Activated T-cell treated with anti-CD3 and anti-CD28 coated beads, Interleukin-2, amount 50 U/mL, for 72 hours (primary cell): ENCODE measurements around the gene EFCAB9. TPM values are rescaled to one million over a fixed set of nuclear protein-coding genes. Genes with fewer than 3 reads are reported as not detected.

Experiments
- ATAC-seq, 2 donors: fragments of 150-1000 bp; cut with Tn5 transposase; replicated peaks in 1 of 2; 2 replicates each; pipeline ENCODE4 v1.10.0; 2021; ENCODE audit warnings: moderate library complexity in 2 of 2, mild to moderate bottlenecking in 1 of 2
- DNase-seq, 2 donors: peaks; one replicate each; pipeline ENCODE4 v3.0.0; 2021 to 2022; ENCODE audit warnings: mixed read lengths in 1 of 2
- H3K27ac Mint-ChIP-seq: one replicate; pipeline ENCODE4 v1.8.0; 2022; ENCODE audit warnings: mild to moderate bottlenecking, moderate library complexity, mixed read lengths
- H3K27me3 Mint-ChIP-seq: one replicate; pipeline ENCODE4 v1.8.0; 2022; ENCODE audit warnings: low read depth, mixed read lengths
- H3K36me3 Mint-ChIP-seq, 2 donors: one replicate each; pipeline ENCODE4 v1.8.0; 2022; ENCODE audit warnings: mixed read lengths in 2 of 2, mild to moderate bottlenecking in 1 of 2; ENCODE audit not compliant: insufficient read depth in 2 of 2
- H3K4me1 Mint-ChIP-seq: one replicate; pipeline ENCODE4 v1.8.0; 2022; ENCODE audit warnings: low read depth, mixed read lengths
- H3K4me3 Mint-ChIP-seq, 2 donors: one replicate each; pipeline ENCODE4 v1.8.0; 2022; ENCODE audit warnings: mild to moderate bottlenecking in 2 of 2, mixed read lengths in 2 of 2, moderate library complexity in 2 of 2
- H3K9me3 Mint-ChIP-seq, 2 donors: one replicate each; pipeline ENCODE4 v1.8.0; 2022; ENCODE audit warnings: mixed read lengths in 2 of 2
- total RNA-seq, 2 donors: library from RNA; stranded (reverse); gene quantifications; one replicate each; pipeline ENCODE4 v1.2.3, GENCODE V29; 2022

Gene EFCAB9
- total RNA-seq, 2 donors from 2014 or later, result not detected

- DNase-seq, result no peak
- H3K36me3 Mint-ChIP-seq, result peaks cover 4 to 9% of the 10 kb centered on the region in 2 donors
- no peak overlapping the region for H3K27ac Mint-ChIP-seq
- H3K9me3 Mint-ChIP-seq, result no peaks in the 10 kb centered on the region
- H3K27me3 Mint-ChIP-seq, result no peaks in the 10 kb centered on the region
- H3K4me3 Mint-ChIP-seq, result no peak overlapping the region
- ATAC-seq, result no peak
- no peaks in the 10 kb centered on the region for H3K4me1 Mint-ChIP-seq
Observed at GRCh38 chr5:172209714-172210113, 15.7 kb downstream of the EFCAB9 start.

GRCh38 chr5:172211676-172212075 lies 17.7 kb downstream of the EFCAB9 start:
- Mint-ChIP-seq H3K36me3 (peaks cover 5 to 11% of the 10 kb centered on the region in 2 donors), H3K27ac (no peak overlapping the region), H3K4me3 (no peak overlapping the region), H3K9me3 (no peaks in the 10 kb centered on the region), H3K27me3 (no peaks in the 10 kb centered on the region), H3K4me1 (no peaks in the 10 kb centered on the region)
- ATAC-seq (no peak), DNase-seq (no peak)

- DNase-seq (no peak), ATAC-seq (no peak)
- no peaks in the 10 kb centered on the region for H3K9me3 Mint-ChIP-seq
- no peaks in the 10 kb centered on the region for H3K4me1 Mint-ChIP-seq
- no peak overlapping the region for H3K4me3 Mint-ChIP-seq
- no peak overlapping the region for H3K27ac Mint-ChIP-seq
- H3K27me3 Mint-ChIP-seq, result no peaks in the 10 kb centered on the region
- H3K36me3 Mint-ChIP-seq, result peaks cover 9 to 16% of the 10 kb centered on the region in 2 donors
Observed at GRCh38 chr5:172213126-172213525, 19.2 kb downstream of the EFCAB9 start.

DNA sequence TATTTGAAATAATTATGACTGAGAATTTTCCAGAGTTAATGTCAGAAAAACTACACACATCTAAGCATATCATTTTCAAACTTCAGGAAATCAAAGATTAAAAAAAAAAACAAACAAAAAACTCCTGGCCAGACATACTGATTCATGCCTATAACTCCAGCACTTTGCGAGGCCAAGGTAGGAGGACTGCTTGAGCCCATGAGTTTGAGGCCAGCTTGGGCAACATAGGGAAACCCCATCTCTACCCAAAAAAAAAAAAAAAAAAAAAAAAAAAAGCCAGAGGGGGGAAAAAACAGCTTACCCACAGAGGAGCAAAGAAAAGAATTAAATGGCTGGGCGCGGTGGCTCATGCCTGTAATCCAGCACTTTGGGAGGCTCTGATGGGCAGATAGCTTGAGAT lies 22.4 kb downstream of the EFCAB9 start:
- peaks cover 0 to 3% of the 10 kb centered on the region in 2 donors for H3K9me3 Mint-ChIP-seq
- DNase-seq, result no peak
- H3K4me1 Mint-ChIP-seq, result no peaks in the 10 kb centered on the region
- H3K36me3 Mint-ChIP-seq, result peaks cover 13 to 34% of the 10 kb centered on the region in 2 donors
- no peaks in the 10 kb centered on the region for H3K27me3 Mint-ChIP-seq
- H3K27ac Mint-ChIP-seq, result no peak overlapping the region
- no peak for ATAC-seq
- H3K4me3 Mint-ChIP-seq, result no peak overlapping the region

DNA sequence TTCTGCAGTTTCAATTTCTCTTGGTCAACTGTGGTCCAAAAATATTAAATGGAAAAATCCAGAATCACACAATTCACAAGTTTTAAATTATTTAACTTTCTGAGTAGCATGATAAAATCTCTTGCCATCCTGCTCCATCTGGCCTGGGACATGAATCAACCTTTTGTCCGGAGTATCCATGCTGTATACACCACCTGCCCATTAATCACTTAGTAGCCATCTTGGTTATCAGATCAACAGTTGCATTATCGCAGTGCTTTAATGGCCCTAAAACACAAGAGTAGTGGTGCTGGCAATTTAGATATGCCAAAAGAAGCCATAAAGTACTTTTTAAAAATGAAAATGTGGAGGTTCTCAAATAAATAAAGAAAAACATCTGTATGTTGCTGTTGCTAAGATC lies 25.3 kb downstream of the EFCAB9 start:
- H3K36me3 Mint-ChIP-seq, result peaks cover 19 to 41% of the 10 kb centered on the region in 2 donors
- ATAC-seq, result no peak
- peaks cover 21% of the 10 kb centered on the region for H3K4me1 Mint-ChIP-seq
- H3K9me3 Mint-ChIP-seq, result peaks cover 0 to 3% of the 10 kb centered on the region in 2 donors
- H3K27ac Mint-ChIP-seq, result no peak overlapping the region
- peaks cover 7% of the 10 kb centered on the region for H3K27me3 Mint-ChIP-seq
- no peak overlapping the region for H3K4me3 Mint-ChIP-seq
- DNase-seq, result no peak

DNA sequence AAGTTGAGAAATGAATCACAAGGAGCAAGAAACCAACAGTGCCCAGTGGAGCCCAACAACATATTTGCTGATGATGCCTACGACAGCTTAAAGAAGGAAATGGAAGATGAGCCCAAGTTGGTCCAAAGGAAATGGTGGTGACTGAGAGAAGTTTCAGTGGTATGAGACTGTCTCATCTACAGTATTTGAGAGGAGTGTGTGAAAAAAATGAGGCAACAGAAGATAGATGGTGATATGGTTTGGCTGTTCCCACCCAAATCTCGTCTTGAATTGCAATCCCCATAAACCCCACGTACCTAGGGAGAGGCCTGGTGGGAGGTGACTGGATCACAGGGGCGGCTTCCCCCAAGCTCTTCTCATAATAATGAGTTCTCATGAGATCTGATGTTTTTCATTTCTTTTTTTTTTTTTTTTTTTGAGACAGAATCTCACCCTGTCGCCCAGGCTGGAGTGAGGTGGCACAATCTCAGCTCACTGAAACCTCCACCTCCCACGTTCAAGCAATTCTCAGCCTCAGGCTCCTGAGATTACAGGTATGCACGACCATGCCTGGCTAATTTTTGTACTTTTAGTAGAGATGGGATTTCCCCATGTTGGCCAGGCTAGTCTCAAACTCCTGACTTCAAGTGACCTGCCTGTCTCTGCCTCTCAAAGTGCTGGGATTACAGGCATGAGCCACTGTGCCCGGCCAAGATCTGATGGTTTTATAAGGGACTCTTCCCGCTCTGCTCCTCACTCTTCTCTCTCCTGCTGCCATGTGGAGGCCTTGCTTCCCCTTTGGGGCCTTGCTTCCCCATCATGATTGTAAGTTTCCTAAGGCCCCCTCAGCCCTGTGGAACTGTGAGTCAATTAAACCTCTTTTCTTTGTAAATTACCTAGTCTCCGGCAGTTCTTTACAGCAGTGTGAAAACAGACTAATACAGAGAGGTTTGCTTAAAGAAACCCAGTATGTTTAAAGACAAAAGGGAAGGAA lies 30.2 kb downstream of the EFCAB9 start:
- Mint-ChIP-seq H3K9me3 (peaks cover 0 to 3% of the 10 kb centered on the region in 2 donors), H3K27me3 (peaks cover 7% of the 10 kb centered on the region), H3K36me3 (peaks cover 11 to 29% of the 10 kb centered on the region in 2 donors), H3K4me3 (peak overlapping the region; percentile 60 to 61), H3K27ac (peak overlapping the region; percentile 80), H3K4me1 (peaks cover 46% of the 10 kb centered on the region)
- peak; percentile 91 to 92 for ATAC-seq
- DNase-seq, result peak; percentile 68 to 78

GRCh38 chr5:172224996-172225395 lies 31.0 kb downstream of the EFCAB9 start:
- peaks cover 0 to 1% of the 10 kb centered on the region in 2 donors for H3K9me3 Mint-ChIP-seq
- H3K36me3 Mint-ChIP-seq, result peaks cover 7 to 21% of the 10 kb centered on the region in 2 donors
- ATAC-seq (no peak), DNase-seq (no peak)
- H3K4me1 Mint-ChIP-seq, result peaks cover 54% of the 10 kb centered on the region
- H3K27ac Mint-ChIP-seq, result peak overlapping the region; percentile 82
- H3K27me3 Mint-ChIP-seq, result peaks cover 7% of the 10 kb centered on the region
- H3K4me3 Mint-ChIP-seq, result peak overlapping the region; percentile 60 to 61

DNA sequence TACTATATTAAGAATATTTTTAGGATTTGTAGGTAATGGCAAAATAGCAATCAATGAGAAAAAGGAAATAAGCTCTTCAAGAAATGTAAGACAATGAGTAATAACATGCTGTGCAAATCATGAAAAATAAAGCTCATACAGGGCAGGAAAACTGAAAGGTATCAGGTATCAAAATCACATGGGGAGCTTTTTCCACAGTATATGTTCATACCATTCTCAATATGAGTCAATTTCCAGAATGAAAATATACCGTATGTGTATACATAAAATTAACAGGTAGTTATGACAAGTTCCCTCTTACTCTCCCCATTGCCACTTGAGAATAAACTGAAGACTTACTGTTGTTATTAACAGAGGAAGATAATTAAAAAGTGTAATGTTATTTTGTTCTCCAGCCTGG lies 35.9 kb downstream of the EFCAB9 start:
- Mint-ChIP-seq H3K4me3 (peak overlapping the region in 1 of 2 donors; percentile 58), H3K27me3 (no peaks in the 10 kb centered on the region), H3K27ac (no peak overlapping the region), H3K36me3 (peaks cover 4 to 17% of the 10 kb centered on the region in 2 donors), H3K4me1 (peaks cover 42% of the 10 kb centered on the region), H3K9me3 (no peaks in the 10 kb centered on the region)
- no peak for DNase-seq
- ATAC-seq, result peak; percentile 87 to 89

DNA sequence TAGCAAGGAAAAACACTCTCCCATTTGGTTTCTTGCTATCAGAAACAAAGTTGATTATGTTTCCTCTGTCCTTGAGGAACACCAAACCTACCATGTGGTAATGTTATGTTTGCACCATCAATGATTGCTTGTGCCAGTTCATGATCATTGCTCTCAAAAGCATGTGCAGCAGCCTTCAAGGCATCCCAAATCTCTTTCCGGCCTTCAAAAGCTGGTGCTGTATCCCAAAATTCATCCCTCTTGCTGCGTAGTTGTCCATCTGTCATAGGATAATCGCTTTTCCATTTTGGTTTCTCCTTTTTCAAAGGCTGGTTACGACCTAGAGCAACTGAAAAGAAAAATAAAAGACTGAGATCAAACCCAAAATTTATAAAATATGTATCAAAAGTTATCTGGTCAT lies 40.1 kb downstream of the EFCAB9 start:
- H3K9me3 Mint-ChIP-seq, result no peaks in the 10 kb centered on the region
- no peak for ATAC-seq

GRCh38 chr5:172235132-172235780 lies 41.3 kb downstream of the EFCAB9 start:
- ATAC-seq, result peak in 1 of 2 donors; percentile 40

More for the DNA sequence above, 40.1 kb downstream of the EFCAB9 start:
- Mint-ChIP-seq H3K4me3 (no peak overlapping the region), H3K36me3 (peaks cover 4 to 13% of the 10 kb centered on the region in 2 donors), H3K4me1 (peaks cover 65% of the 10 kb centered on the region), H3K27ac (no peak overlapping the region), H3K27me3 (no peaks in the 10 kb centered on the region)
- DNase-seq, result no peak

DNA sequence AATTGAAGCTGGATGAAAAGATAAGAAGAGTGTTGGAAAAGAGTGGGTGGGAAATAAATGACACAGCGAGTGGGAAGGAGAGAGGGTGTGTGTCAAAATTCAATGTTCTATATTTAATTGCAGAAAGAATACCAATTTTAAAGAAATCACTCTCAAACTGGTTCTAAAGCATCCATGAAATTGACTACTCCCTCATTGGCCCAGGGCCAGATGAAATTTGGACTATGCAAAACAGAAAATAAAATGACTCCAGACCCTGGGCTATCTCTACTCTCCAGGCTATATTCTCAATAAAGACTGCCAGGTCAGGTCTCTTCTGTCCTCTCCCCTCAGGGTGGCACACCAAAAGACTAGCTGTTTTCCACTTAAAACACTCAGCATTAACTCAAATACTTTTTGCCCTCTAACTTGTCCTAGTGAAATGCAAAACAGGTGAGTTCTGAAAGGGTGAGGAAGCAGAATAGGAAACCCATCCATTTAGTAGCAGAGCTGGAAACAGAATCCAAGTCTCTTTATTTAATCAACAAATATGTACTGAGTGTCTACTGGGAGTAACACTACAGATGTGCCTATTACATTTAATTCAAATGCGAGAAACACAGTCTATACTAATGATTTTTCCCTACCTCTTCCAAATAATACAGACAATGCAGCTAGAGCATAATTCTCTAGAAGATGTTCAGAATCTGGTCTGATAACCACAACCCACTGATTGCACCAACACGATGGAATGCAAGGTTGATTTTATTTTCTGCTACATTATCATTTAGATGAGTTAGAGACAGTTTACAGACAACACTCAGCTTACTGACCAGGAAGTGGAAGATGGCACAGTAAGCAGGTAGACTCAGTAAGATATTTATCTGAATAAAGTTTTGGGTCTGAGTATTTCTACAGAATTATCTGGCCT lies 42.1 kb downstream of the EFCAB9 start:
- H3K4me1 Mint-ChIP-seq, result peaks cover 51% of the 10 kb centered on the region
- H3K9me3 Mint-ChIP-seq, result no peaks in the 10 kb centered on the region
- ATAC-seq (no peak), DNase-seq (no peak)
- H3K27ac Mint-ChIP-seq, result no peak overlapping the region
- no peaks in the 10 kb centered on the region for H3K27me3 Mint-ChIP-seq
- no peak overlapping the region for H3K4me3 Mint-ChIP-seq
- H3K36me3 Mint-ChIP-seq, result peaks cover 2 to 6% of the 10 kb centered on the region in 2 donors

More at GRCh38 chr5:172235132-172235780, 41.3 kb downstream of the EFCAB9 start:
- no peak overlapping the region for H3K4me3 Mint-ChIP-seq
- no peak overlapping the region for H3K27ac Mint-ChIP-seq
- peaks cover 53% of the 10 kb centered on the region for H3K4me1 Mint-ChIP-seq
- no peaks in the 10 kb centered on the region for H3K27me3 Mint-ChIP-seq
- DNase-seq, result no peak
- H3K36me3 Mint-ChIP-seq, result peaks cover 2 to 11% of the 10 kb centered on the region in 2 donors
- no peaks in the 10 kb centered on the region for H3K9me3 Mint-ChIP-seq

DNA sequence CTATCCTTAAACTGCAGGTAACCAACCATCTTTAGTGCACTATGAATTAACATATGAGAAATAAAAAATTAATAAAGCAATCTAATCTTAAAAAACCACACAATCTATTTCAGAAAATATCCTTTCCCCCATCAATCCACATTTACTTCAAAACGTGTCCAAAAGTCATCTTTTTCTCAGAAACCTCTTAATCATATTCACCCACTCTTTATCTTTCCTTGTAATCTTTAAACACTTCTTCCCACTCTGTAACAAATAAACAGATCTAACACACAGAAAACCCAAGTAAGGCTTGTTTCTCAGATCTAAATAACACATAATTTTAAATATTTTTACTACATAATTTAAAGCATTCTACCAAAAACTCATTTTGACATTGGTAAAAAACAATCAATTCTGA lies 44.4 kb downstream of the EFCAB9 start:
- ATAC-seq, result no peak
- Mint-ChIP-seq H3K27ac (peak overlapping the region; percentile 1), H3K9me3 (no peaks in the 10 kb centered on the region), H3K4me1 (peaks cover 56% of the 10 kb centered on the region), H3K36me3 (peaks cover 1 to 3% of the 10 kb centered on the region in 2 donors), H3K4me3 (peak overlapping the region in 1 of 2 donors; percentile 15), H3K27me3 (no peaks in the 10 kb centered on the region)
- no peak for DNase-seq
